ENCODE measurements around the gene HECA. TPM values are rescaled to one million over a fixed set of nuclear protein-coding genes. Genes with fewer than 3 reads are reported as not detected.

The HECA gene
- total and polyA plus RNA-seq, 4 donors = 2.3 to 11.1 (median 5.9) TPM

DNA sequence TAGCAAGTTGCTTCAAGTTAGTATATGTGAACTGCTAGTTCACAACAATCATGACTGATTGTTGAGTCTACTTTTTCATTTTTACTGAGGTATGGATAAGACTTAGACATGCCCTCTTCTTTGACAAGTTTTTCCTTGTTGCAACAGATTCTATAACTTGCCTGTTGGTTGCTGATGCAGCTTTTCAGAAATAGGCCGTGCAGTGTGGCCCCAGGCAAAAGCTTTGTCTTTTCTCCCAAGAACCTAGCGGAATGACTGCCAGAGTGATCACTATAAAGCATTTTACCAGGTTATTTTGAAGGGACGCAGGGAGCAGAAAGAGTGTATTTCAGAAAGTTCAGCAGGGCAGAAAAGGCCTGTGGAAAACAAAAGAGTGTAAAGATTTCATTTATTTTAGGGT is 16.0 kb downstream of the HECA start:
- no peaks in the 10 kb centered on the region for H3K27me3 ChIP-seq (ENCODE audit: control insufficient read depth in 4 of 4, insufficient read depth in 4 of 4, low read length in 3 of 4)
- no peaks in the 10 kb centered on the region for H3K36me3 ChIP-seq (ENCODE audit: control insufficient read depth in 4 of 4, insufficient read depth in 3 of 4, low read depth in 1 of 4, low read length in 3 of 4)
- no peak overlapping the region for H3K27ac ChIP-seq (ENCODE audit: low read depth in 1 of 2, low read length in 2 of 2)
- no peak overlapping the region for H3K4me3 ChIP-seq (ENCODE audit: low read depth in 1 of 3, low read length in 3 of 3)
- 93% methylated on average over 3 of the region's 3 CpGs for WGBS
- H3K9me3 ChIP-seq (ENCODE audit: control insufficient read depth in 4 of 4, low read length in 3 of 4) = no peaks in the 10 kb centered on the region
- peaks cover 0 to 18% (median 8%) of the 10 kb centered on the region in 4 donors for H3K4me1 ChIP-seq (ENCODE audit: control insufficient read depth in 4 of 4, insufficient read depth in 4 of 4, low read length in 3 of 4)
- H3K9ac ChIP-seq (ENCODE audit: low read depth in 1 of 2, low read length in 2 of 2) = no peak overlapping the region
- TF ChIP-seq FOXA2 (IDR thresholded peaks at IDR 0.05) = no peak
- no peak for DNase-seq (ENCODE audit: low spot score)

GRCh38 chr6:139151425-139152087 is 16.7 kb downstream of the HECA start:
- no peak for DNase-seq (ENCODE audit: low spot score)
- 92% methylated on average over 6 of the region's 6 CpGs for WGBS
- Histone ChIP-seq H3K4me1 (ENCODE audit: control insufficient read depth in 4 of 4, insufficient read depth in 4 of 4, low read length in 3 of 4) (peaks cover 0 to 18% (median 8%) of the 10 kb centered on the region in 4 donors), H3K36me3 (ENCODE audit: control insufficient read depth in 4 of 4, insufficient read depth in 3 of 4, low read depth in 1 of 4, low read length in 3 of 4) (peaks cover 0 to 3% (median 0%) of the 10 kb centered on the region in 4 donors), H3K4me3 (ENCODE audit: low read depth in 1 of 3, low read length in 3 of 3) (no peak overlapping the region), H3K9ac (ENCODE audit: low read depth in 1 of 2, low read length in 2 of 2) (no peak overlapping the region), H3K27ac (ENCODE audit: low read depth in 1 of 2, low read length in 2 of 2) (no peak overlapping the region), H3K9me3 (ENCODE audit: control insufficient read depth in 4 of 4, low read length in 3 of 4) (no peaks in the 10 kb centered on the region), H3K27me3 (ENCODE audit: control insufficient read depth in 4 of 4, insufficient read depth in 4 of 4, low read length in 3 of 4) (no peaks in the 10 kb centered on the region)
- TF ChIP-seq, protein P1, sequence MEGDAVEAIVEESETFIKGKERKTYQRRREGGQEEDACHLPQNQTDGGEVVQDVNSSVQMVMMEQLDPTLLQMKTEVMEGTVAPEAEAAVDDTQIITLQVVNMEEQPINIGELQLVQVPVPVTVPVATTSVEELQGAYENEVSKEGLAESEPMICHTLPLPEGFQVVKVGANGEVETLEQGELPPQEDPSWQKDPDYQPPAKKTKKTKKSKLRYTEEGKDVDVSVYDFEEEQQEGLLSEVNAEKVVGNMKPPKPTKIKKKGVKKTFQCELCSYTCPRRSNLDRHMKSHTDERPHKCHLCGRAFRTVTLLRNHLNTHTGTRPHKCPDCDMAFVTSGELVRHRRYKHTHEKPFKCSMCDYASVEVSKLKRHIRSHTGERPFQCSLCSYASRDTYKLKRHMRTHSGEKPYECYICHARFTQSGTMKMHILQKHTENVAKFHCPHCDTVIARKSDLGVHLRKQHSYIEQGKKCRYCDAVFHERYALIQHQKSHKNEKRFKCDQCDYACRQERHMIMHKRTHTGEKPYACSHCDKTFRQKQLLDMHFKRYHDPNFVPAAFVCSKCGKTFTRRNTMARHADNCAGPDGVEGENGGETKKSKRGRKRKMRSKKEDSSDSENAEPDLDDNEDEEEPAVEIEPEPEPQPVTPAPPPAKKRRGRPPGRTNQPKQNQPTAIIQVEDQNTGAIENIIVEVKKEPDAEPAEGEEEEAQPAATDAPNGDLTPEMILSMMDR (IDR thresholded peaks at IDR 0.05; ENCODE audit: low read depth, low read length, missing input control) = no peak
- TF ChIP-seq JUND (IDR thresholded peaks at IDR 0.05) = no peak
- no peak for TF ChIP-seq ATF3 (IDR thresholded peaks at IDR 0.05)
- no peak for TF ChIP-seq FOXA1 (IDR thresholded peaks at IDR 0.05)
- TF ChIP-seq, protein P2, sequence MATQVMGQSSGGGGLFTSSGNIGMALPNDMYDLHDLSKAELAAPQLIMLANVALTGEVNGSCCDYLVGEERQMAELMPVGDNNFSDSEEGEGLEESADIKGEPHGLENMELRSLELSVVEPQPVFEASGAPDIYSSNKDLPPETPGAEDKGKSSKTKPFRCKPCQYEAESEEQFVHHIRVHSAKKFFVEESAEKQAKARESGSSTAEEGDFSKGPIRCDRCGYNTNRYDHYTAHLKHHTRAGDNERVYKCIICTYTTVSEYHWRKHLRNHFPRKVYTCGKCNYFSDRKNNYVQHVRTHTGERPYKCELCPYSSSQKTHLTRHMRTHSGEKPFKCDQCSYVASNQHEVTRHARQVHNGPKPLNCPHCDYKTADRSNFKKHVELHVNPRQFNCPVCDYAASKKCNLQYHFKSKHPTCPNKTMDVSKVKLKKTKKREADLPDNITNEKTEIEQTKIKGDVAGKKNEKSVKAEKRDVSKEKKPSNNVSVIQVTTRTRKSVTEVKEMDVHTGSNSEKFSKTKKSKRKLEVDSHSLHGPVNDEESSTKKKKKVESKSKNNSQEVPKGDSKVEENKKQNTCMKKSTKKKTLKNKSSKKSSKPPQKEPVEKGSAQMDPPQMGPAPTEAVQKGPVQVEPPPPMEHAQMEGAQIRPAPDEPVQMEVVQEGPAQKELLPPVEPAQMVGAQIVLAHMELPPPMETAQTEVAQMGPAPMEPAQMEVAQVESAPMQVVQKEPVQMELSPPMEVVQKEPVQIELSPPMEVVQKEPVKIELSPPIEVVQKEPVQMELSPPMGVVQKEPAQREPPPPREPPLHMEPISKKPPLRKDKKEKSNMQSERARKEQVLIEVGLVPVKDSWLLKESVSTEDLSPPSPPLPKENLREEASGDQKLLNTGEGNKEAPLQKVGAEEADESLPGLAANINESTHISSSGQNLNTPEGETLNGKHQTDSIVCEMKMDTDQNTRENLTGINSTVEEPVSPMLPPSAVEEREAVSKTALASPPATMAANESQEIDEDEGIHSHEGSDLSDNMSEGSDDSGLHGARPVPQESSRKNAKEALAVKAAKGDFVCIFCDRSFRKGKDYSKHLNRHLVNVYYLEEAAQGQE (IDR thresholded peaks at IDR 0.05) = no peak
- no peak for TF ChIP-seq TAF1 (conservative IDR thresholded peaks at IDR 0.05)
- TF ChIP-seq MAX (IDR thresholded peaks at IDR 0.05) = no peak
- no peak for TF ChIP-seq HNF4G (IDR thresholded peaks at IDR 0.05)
- no peak for TF ChIP-seq ZBTB33 (IDR thresholded peaks at IDR 0.05)
- no peak for TF ChIP-seq GABPA (IDR thresholded peaks at IDR 0.05 in 1 of 2, conservative IDR thresholded peaks at IDR 0.05 in 1 of 2)
- TF ChIP-seq HNF4A (conservative IDR thresholded peaks at IDR 0.05) = no peak
- no peak for TF ChIP-seq NR2F2 (IDR thresholded peaks at IDR 0.05)
- no peak for TF ChIP-seq EGR1 (IDR thresholded peaks at IDR 0.05; ENCODE audit: low read depth in 2 of 2)
- TF ChIP-seq RXRA (IDR thresholded peaks at IDR 0.05) = no peak
- TF ChIP-seq SP1 (IDR thresholded peaks at IDR 0.05) = no peak
- no peak for TF ChIP-seq FOXA2 (IDR thresholded peaks at IDR 0.05)
- TF ChIP-seq RAD21 (IDR thresholded peaks at IDR 0.05) = no peak
- no peak for TF ChIP-seq YY1 (IDR thresholded peaks at IDR 0.05)
